PC-9 (cell line): ENCODE data around the gene DSCAML1. TPM values are rescaled to one million over a fixed set of nuclear protein-coding genes. Genes with fewer than 3 reads are reported as not detected.

Experiments used
- BruUV-seq: library from RNA; stranded (reverse); fragments of 400-500 nt; replicated peaks from 2 replicates; lab custom pipeline; 2021; lab: Mats Ljungman, UMichigan
- CTCF ChIA-PET: fragments of 300-600 bp; sonication (Branson Sonifier 250); formaldehyde crosslinking; loops from one replicate; lab custom pipeline; 2022; ENCODE audit warnings: antibody characterized with exemption; lab: Charles Lee
- POLR2A ChIA-PET: fragments of 300-600 bp; sonication (Branson Sonifier 250); formaldehyde crosslinking; loops from one replicate; lab custom pipeline; 2022; ENCODE audit warnings: antibody characterized with exemption; ENCODE audit not compliant: unreplicated experiment; lab: Charles Lee
- DNase-seq, 2 experiments: peaks; one replicate each; pipeline versions ENCODE4 v3.0.0 to v3.0.0-alpha.2; 2015 to 2022; ENCODE audit warnings: mixed read lengths in 1 of 2
- H2AFZ ChIP-seq: fragments of 200-600 bp; sonication (generic); 2 replicates; pipeline ENCODE4 v1.8.1; 2017; ENCODE audit warnings: antibody characterized with exemption
- H3F3A ChIP-seq: fragments of 200-600 bp; sonication (generic); 2 replicates; pipeline ENCODE4 v1.8.1; 2017; ENCODE audit warnings: antibody characterized with exemption, mild to moderate bottlenecking, low read depth; ENCODE audit not compliant: insufficient read depth
- H3K27ac ChIP-seq: fragments of 200-600 bp; sonication (generic); 2 replicates; pipeline ENCODE4 v1.6.1; 2016; ENCODE audit warnings: mixed run types
- H3K27me3 ChIP-seq: fragments of 200-600 bp; sonication (generic); 2 replicates; pipeline ENCODE4 v1.6.1; 2016; ENCODE audit warnings: low read depth, mixed run types; ENCODE audit not compliant: insufficient read depth
- H3K36me3 ChIP-seq: fragments of 200-600 bp; sonication (generic); 2 replicates; pipeline ENCODE4 v1.6.1; 2016; ENCODE audit warnings: low read depth, mixed run types
- H3K4me1 ChIP-seq: fragments of 200-600 bp; sonication (generic); replicated peaks from 2 replicates; pipeline ENCODE4 v1.6.1; 2016; ENCODE audit warnings: mixed run types; ENCODE audit not compliant: insufficient read depth
- H3K4me2 ChIP-seq: fragments of 200-600 bp; sonication (generic); 2 replicates; pipeline ENCODE4 v1.6.1; 2017; ENCODE audit warnings: mixed run types
- H3K4me3 ChIP-seq: fragments of 200-600 bp; sonication (generic); 2 replicates; pipeline ENCODE4 v1.6.1; 2016; ENCODE audit warnings: mixed run types
- H3K79me2 ChIP-seq: fragments of 200-600 bp; sonication (generic); 2 replicates; pipeline ENCODE4 v1.6.1; 2017; ENCODE audit warnings: low read depth, mixed run types
- H3K9me2 ChIP-seq: fragments of 200-600 bp; sonication (generic); 2 replicates; pipeline ENCODE4 v1.8.1; 2017; ENCODE audit warnings: mild to moderate bottlenecking; ENCODE audit not compliant: insufficient read depth
- H3K9me3 ChIP-seq: fragments of 200-600 bp; sonication (generic); 2 replicates; pipeline ENCODE4 v1.8.1; 2016; ENCODE audit warnings: low read depth; ENCODE audit not compliant: insufficient read depth
- H4K20me1 ChIP-seq: fragments of 200-600 bp; sonication (generic); 2 replicates; pipeline ENCODE4 v1.8.1; 2017; ENCODE audit not compliant: insufficient read depth
- EZH2 ChIP-seq: fragments of 200-600 bp; sonication (generic); IDR thresholded peaks from 2 replicates; pipeline ENCODE4 v1.8.0; 2017; ENCODE audit warnings: antibody characterized with exemption, low read depth
- intact Hi-C: fragments of 100-400 bp; cut with micrococcal nuclease; formaldehyde crosslinking; loops from one replicate; pipeline ENCODE4 v1.10.0; 2022; ENCODE audit not compliant: unreplicated experiment
- total RNA-seq: library from RNA; stranded (reverse); gene quantifications from 2 replicates; pipeline ENCODE4 v1.2.3, GENCODE V29; 2021
- TF ChIP-seq, protein P1 (sequence below): fragments of 200-600 bp; sonication (generic); conservative IDR thresholded peaks from 2 replicates; pipeline ENCODE4 v1.6.1; 2017; ENCODE audit warnings: mixed run types, antibody characterized with exemption, mild to moderate bottlenecking, moderate library complexity

Gene DSCAML1
- total RNA-seq, 1 experiment from 2014 or later: not detected

DNA sequence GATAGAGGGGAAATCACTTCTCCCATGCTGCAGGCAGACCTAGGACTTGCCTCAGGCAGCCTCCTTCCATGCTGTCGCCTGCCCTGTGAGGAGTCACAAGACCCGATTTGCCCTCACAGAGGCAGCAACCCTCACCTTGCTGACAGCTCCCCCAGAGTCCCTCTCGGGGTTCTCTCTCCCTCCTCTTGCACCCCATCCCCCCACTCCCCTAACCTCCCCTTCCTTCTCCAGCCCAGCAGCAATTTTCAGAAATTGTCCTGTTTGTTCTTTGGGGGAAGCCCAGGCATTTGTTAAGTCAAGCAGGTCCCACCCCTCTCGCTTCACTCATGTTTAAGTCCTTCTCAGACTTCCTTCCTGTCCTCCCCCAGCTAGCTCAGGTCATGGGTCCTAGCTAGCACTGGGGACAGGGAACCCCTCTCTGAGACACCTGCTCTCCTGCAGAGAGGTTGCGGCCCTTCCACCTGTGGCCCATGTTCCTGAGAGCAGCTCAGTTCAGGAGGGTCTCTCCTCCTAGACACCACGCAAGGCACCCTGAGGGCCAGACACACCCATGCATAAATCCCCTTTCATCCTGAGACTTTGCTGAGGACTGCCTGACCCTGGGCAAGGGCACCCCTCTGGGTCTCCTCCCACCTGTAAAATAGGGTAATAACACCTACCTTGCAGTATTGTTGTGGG, 33.8 kb upstream of the DSCAML1 start:
- no peak for DNase-seq
- Histone ChIP-seq H3K9me3 (no peaks in the 10 kb centered on the region), H3F3A (no peaks in the 10 kb centered on the region), H3K9me2 (no peaks in the 10 kb centered on the region), H3K4me2 (no peak overlapping the region), H2AFZ (no peak overlapping the region), H3K27me3 (peaks cover 13% of the 10 kb centered on the region), H3K36me3 (no peaks in the 10 kb centered on the region), H3K79me2 (no peaks in the 10 kb centered on the region), H3K4me3 (no peak overlapping the region), H3K4me1 (peaks cover 23% of the 10 kb centered on the region), H4K20me1 (no peaks in the 10 kb centered on the region), H3K27ac (no peak overlapping the region)
- intact Hi-C loops: no loop called here
- BruUV-seq: no TSS peak
- CTCF ChIA-PET: no interaction called here
- POLR2A ChIA-PET: interaction anchor here (0.7 kb wide), 1 partner anchor 1501 kb away, joined by 3 read pairs; no protein-coding TSS in a partner anchor
- TF ChIP-seq, protein P1, sequence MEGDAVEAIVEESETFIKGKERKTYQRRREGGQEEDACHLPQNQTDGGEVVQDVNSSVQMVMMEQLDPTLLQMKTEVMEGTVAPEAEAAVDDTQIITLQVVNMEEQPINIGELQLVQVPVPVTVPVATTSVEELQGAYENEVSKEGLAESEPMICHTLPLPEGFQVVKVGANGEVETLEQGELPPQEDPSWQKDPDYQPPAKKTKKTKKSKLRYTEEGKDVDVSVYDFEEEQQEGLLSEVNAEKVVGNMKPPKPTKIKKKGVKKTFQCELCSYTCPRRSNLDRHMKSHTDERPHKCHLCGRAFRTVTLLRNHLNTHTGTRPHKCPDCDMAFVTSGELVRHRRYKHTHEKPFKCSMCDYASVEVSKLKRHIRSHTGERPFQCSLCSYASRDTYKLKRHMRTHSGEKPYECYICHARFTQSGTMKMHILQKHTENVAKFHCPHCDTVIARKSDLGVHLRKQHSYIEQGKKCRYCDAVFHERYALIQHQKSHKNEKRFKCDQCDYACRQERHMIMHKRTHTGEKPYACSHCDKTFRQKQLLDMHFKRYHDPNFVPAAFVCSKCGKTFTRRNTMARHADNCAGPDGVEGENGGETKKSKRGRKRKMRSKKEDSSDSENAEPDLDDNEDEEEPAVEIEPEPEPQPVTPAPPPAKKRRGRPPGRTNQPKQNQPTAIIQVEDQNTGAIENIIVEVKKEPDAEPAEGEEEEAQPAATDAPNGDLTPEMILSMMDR: no peak
- no peak for TF ChIP-seq EZH2

DNA sequence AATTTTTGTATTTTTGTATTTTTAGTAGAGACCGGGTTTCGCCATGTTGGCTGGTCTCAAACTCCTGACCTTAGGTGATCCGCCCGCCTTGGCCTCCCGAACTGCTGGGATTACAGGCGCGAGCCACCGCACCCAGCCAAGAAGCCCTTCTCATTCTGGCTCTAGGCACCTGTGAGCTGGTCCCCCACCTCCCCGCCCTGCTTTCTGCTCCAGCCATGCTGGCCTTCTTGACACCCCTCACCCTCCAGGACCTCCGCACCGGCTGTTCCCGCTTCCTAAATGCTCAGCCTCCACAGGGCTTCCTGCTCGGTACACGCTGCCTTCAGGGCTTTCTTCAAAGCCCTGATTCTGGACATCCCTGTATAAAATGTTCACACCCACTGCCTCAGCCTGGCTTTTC, 33.1 kb upstream of the DSCAML1 start:
- Histone ChIP-seq H3K27me3 (peaks cover 21% of the 10 kb centered on the region), H3K9me2 (no peaks in the 10 kb centered on the region), H3K4me3 (no peak overlapping the region), H3K36me3 (no peaks in the 10 kb centered on the region), H3K4me1 (peaks cover 23% of the 10 kb centered on the region), H3K9me3 (no peaks in the 10 kb centered on the region), H3K4me2 (no peak overlapping the region), H3F3A (no peaks in the 10 kb centered on the region), H2AFZ (no peak overlapping the region), H3K79me2 (no peaks in the 10 kb centered on the region), H3K27ac (no peak overlapping the region), H4K20me1 (no peaks in the 10 kb centered on the region)
- DNase-seq: no peak
- no TSS peak for BruUV-seq
- TF ChIP-seq, protein P1: no peak
- no peak for TF ChIP-seq EZH2
- intact Hi-C loops: no loop called here
- CTCF ChIA-PET: no interaction called here
- POLR2A ChIA-PET: no interaction called here

DNA sequence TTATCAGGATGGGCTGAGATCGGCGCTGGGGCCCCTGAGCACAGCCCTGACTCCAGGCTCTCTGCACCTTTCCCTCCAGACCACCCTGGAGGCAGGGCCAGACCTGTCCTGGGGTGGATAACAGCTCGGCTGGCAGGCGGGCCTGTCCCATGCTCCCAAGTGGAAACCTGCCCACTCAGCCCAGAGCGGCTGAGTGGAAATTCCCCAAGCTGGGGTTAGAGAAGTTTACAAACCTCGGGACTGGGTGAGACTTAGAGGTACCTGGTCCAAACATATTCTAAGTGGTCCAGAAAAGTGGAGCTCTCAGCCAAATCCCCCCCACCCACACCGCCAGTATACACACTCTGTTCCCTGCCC, 32.3 kb upstream of the DSCAML1 start:
- Histone ChIP-seq H3K36me3 (no peaks in the 10 kb centered on the region), H3K4me1 (peaks cover 23% of the 10 kb centered on the region), H3K9me2 (no peaks in the 10 kb centered on the region), H3K4me3 (no peak overlapping the region), H2AFZ (no peak overlapping the region), H3K27ac (no peak overlapping the region), H3F3A (no peaks in the 10 kb centered on the region), H3K27me3 (peaks cover 26% of the 10 kb centered on the region), H3K79me2 (no peaks in the 10 kb centered on the region), H4K20me1 (no peaks in the 10 kb centered on the region), H3K9me3 (no peaks in the 10 kb centered on the region), H3K4me2 (no peak overlapping the region)
- TF ChIP-seq, protein P1: no peak
- TF ChIP-seq EZH2: no peak
- CTCF ChIA-PET: no interaction called here
- BruUV-seq: no TSS peak
- DNase-seq: no peak
- POLR2A ChIA-PET: no interaction called here
- intact Hi-C loops: loop anchor here (10.0 kb wide), 1 partner anchor 735 kb away; the partner anchor contains the start of gene IFT46
